GM10266 (cell line): ENCODE data around the gene MOBP.

Experiments used
- DNase-seq: peaks from one replicate; pipeline ENCODE4 v3.0.0; 2012; ENCODE audit errors: extremely low spot score
- TF ChIP-seq, protein P1 (sequence below): IDR thresholded peaks from 2 replicates; pipeline ENCODE4 v1.5.1; 2012; ENCODE audit warnings: mild to moderate bottlenecking, low read depth; ENCODE audit not compliant: control insufficient read depth, insufficient read depth; ENCODE audit errors: missing control alignments

Gene MOBP

DNA sequence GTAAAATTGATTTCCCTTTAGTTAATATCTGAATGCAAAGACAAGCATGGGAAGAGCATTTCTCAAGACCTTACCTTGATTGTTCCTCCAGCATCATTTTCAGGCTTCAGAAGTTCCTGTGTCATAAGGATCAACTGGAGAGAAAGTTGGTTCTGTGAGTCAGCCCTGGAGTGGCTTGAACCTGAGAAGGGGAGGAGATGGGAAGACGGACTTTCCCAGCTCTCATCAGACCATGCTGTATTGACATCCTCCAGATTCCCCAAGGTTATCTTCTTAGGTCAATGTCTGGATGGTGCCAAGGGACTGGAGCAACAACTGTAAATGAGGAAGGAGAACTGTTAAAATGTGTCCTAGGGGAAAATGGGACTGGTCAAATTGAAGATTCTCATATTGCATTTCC, 40.0 kb upstream of the MOBP start:
- TF ChIP-seq, protein P1, sequence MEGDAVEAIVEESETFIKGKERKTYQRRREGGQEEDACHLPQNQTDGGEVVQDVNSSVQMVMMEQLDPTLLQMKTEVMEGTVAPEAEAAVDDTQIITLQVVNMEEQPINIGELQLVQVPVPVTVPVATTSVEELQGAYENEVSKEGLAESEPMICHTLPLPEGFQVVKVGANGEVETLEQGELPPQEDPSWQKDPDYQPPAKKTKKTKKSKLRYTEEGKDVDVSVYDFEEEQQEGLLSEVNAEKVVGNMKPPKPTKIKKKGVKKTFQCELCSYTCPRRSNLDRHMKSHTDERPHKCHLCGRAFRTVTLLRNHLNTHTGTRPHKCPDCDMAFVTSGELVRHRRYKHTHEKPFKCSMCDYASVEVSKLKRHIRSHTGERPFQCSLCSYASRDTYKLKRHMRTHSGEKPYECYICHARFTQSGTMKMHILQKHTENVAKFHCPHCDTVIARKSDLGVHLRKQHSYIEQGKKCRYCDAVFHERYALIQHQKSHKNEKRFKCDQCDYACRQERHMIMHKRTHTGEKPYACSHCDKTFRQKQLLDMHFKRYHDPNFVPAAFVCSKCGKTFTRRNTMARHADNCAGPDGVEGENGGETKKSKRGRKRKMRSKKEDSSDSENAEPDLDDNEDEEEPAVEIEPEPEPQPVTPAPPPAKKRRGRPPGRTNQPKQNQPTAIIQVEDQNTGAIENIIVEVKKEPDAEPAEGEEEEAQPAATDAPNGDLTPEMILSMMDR: no peak
- no peak for DNase-seq

DNA sequence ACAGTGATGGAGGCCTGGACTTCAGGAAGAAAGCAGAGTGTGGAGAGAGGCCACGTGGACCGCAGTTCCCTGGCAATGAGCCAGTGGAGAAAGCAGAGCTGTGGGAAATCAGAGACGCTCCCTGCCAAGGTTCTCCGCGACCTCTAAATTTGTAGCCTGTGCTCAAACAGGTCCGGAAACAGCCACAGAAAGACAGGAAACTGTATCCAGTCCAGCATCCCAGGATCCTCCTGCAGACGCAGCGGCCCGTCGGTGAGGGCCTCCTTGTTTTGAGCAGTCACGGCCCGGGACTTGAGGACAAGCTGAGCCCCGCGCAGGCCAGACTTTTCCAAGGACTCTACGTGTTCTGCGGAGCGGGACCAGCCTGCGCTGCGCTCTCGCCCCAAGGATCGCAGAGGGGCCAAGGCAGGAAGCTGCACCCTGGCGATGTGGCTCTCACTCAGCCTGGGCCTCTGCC, 38.7 kb upstream of the MOBP start:
- no peak for DNase-seq
- TF ChIP-seq, protein P1: no peak

DNA sequence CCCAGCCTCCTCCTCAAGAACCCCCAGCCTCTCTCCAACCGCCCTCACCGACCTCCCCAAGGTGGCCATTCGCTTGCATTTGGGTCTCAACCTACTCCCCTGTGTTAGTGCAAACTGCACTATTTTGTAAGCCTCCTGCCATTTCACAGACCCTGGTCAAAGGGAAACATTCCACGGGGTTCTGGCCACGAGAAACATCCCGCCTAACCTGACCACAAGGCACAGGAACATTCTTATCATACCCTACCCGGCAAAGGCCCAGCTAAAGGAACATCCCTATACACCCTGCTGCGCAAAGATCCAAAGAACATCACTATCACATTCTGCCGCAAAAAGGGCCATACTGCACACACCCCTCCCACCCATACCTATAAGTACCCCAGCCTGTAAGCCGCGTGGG, 38.0 kb upstream of the MOBP start:
- TF ChIP-seq, protein P1: no peak
- no peak for DNase-seq

DNA sequence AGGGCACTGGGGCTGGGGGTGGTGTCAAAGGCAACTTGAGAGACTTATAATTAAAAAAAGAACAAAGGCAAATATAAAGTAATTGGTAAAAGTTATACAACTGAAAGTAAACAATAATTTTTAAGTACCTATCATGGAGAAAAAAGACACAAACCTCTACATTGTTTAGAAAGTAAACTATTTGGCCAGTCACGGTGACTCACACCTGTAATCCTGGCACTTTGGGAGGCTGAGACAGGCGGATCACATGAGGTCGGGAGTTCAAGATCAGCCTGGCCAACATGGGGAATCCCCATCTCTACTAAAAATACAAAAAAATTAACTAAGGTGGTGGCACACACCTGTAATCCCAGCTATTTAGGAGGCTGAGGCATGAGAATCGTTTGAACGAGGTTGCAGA, 35.1 kb upstream of the MOBP start:
- no peak for DNase-seq
- TF ChIP-seq, protein P1: no peak

DNA sequence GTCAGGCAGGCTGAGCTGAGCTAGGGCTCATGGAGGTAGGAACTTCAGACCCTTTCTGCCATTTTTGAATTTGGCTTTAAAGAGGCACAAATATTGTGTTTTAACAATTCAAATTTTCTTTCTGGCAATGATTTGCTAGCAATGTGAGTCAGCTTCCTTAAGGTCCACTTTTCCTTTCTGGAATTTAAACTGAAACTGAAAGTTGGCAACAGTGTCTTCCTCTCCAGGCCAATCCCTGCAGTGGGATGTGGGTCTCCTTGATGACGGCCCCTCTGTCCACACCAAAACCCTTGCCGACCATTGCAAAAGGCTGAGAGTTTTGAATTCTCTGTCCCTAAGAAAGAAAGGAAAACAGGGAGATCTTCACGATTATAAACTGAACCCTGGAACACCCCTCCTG, 33.8 kb upstream of the MOBP start:
- TF ChIP-seq, protein P1: no peak

DNA sequence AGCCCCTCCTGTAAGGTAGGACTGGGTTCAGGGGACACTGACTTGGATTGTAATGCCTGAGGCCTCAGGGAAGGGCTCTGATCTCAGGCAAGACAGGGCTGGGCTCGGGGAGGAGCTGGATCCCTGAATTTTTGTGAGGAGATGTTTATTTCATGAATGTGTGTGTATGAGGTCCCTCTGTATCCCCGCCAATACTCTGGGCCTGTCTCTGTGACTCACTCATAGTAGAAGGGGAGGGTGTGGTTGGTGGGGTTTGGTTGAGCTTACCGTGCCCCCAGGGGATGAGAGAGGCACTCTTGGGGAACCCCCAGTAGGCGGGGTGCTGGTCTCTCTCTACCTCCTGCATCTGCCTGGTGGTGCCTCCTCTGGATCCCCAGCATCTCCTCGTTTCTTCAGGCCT, 32.9 kb upstream of the MOBP start:
- TF ChIP-seq, protein P1: no peak
- no peak for DNase-seq

More for the DNA sequence above, 33.8 kb upstream of the MOBP start:
- no peak for DNase-seq

DNA sequence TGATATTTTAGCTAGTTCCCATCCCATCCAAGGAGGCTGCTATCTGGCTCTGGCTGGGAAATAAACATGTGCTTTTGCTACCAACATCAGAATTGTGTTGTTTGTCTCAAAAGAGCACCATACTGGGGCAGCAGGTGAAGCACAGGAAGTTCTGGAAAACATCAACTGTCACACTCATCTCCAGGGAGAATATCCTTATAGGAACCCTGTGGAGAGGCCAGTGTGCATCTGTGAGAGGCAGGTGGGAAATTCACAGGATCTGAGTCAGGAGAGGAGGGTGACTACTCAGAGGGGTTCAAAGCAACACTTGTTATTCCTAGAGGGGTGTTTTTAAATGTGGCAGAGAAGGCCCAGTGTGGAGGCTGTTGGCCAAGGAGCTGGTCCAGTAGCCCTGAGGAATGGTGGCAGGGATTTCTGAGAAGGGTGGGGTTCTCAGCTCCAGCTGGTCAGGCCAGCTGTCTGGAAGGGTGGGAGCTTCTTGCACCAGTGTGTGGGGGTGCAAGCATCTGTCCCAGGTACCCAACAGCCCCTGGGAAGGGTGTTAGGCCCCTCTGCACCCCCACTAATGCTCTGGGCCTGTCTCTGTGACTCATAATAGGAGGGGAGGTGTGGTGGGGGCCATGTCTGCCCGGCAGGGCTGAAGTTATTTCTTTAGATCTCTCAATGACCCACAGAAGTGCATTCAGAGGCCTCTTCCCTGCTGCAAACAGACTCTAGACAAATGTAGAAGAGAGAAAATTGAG, 32.3 kb upstream of the MOBP start:
- DNase-seq: no peak

More for the DNA sequence above, 32.3 kb upstream of the MOBP start:
- TF ChIP-seq, protein P1: no peak
